GM21786 (cell line): ENCODE data around the gene CCL4L2.
"Not testable (repeated sequence)": the region's sequence is repeated elsewhere in the genome, so short reads cannot be mapped to it uniquely, and the experiment has no call there.

Experiments
- ATAC-seq: cut with Tn5 transposase; IDR thresholded peaks from one replicate; pipeline ENCODE4 v1.9.1; 2021; ENCODE audit not compliant: unreplicated experiment

CCL4L2 gene

DNA sequence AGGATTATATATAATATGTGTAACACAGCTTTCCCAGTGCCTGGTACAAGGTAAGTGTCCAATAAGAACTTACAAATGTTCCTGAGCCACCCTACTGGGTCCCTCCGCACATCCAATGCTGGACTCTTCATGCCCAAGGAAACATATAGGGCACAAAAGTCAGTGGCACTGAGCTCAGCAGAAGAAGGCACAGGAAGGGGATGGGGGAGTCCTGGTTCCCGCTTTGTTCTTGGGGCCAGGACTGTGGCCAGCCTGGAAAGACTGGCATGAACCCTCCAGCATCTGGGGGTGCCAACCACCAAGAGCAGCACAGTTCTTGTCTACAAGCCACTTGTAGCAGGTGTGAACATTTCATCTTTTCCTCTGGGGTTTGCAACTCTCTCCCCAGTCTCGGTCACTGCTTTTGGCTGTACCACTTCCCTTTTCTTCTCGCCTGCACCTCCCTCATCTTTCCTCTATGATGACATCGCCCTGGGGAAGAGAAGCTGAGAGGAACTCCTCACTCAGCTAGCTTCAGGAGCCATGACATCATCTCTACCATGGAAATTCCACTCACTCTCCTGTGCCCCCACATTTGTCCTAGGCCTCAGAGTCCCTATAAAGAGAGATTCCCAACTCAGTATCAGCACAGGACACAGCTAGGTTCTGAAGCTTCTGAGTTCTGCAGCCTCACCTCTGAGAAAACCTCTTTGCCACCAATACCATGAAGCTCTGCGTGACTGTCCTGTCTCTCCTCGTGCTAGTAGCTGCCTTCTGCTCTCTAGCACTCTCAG, at the start of gene CCL4L2:
CCL4L2 (plus strand) TSS at position 625 of the 773 bp plus-strand sequence.
- peak; percentile 78 for ATAC-seq

DNA sequence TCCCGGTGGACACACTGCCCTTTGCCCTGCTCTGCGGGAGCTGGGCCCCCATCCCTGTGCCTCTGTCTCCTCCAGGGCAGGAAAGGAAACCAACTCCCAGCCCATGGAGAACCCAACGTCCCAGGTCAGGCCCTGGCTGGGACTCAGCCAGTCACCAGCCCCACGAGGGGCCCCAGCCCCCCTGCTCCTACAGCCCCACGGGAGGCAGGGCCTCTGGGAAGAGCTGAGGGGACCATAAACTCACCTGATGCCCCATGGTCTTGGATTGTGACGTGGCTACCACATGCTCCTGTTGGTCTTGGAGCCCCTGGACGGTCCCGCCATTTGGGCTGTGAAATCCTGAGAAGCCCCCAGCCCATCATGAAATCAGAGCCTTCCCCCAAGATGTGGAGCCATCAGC, 42.0 kb upstream of the CCL4L2 start:
- ATAC-seq = not testable (repeated sequence)

DNA sequence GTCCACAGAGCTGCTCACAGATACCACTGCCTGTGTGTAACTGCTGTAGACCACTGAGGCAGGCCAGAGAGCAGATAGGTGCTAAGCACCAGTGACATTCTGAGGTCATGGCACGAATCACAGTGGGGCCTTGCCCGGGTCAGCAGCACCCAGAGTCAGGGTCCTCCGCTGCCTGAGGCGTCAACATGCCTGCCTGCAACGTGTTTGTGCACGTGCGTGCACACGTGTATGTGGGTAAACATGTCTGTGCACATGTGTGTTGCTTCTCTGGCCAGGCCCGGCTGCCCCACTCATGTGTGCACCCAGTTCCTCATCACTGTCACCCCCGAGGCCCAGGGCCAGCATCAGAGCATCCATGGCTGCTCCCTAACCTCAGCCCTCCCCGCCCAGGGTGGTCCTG, 34.3 kb upstream of the CCL4L2 start, which contains the start of gene TBC1D3B:
TBC1D3B (minus strand) TSS at position 101 of the 400 bp plus-strand sequence. CDS start 1,586 bp downstream, outside the sequence.
- ATAC-seq = not testable (repeated sequence)

DNA sequence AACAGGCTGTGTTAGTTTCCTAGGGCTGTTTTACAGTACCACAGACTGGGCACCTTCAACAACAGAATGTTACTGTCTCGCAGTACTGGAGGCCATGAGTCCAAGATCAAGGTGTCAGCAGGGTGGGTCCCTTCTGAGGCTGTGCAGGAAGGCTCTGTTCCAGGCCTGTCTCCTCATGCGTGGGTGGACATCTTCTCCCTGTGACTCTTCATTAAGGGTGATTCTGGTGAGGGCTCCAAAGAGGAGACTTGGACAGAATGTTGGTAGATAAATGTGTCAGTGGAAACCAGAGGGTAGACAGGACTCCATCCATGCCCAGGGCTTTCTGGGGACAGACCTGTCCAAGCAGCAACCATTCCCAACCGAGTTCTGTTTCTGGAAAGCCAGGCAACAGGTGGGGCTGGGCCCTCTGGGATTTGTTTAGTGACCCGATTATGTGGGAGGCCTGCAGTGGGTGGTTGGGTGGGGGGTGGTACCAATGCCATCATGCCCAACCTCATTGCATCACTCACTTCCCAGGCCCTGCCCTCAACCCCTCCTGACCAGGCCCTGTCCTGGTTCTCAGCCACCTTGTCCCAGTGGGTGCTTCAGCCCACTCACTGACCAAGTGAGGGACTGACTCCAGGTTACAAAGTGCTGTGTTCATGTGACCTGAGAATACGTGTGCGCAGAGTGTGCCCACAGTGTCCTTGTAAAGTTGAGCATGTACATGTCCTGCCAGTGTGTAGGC, 29.3 kb upstream of the CCL4L2 start:
- ATAC-seq = not testable (repeated sequence)

DNA sequence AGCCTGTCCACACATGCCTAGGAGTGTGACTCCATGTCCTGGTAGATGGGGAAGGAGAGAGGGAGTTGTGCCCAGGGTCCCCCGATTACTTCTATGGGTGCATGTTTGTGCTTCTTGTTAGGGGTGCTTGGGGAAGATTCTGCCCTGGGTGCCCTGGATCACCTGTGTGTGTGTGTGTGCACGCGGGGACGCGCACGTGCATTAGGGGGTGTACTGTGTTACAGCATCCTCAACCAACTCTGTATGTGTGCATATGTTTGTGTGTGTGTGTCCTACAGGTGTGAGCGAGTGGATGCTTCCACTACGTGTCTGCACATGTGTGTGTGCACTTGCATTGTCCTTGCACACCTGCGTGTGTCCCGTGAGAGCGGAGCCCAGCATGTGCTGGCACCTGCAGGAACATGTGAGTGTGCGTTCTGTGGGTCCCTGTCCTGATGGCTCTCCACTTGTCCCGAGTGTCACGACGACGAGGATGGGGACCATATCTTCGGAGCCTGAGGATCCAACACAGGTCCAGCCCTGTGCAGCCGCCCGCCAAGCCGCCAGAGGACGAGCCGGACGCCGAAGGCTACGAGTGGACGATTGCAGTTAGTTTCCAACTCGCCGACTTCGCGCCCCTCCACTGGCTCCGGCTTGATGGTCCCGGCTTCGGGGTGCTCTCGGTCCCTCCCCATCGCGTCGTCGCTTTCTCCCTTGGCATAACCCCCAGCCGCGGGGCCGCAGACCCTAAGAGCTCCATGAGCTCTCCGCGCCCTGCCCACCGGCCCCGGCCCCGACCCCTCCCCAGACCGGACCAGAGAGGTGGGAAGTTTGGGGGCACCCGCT, 28.5 kb upstream of the CCL4L2 start:
- ATAC-seq = no peak

DNA sequence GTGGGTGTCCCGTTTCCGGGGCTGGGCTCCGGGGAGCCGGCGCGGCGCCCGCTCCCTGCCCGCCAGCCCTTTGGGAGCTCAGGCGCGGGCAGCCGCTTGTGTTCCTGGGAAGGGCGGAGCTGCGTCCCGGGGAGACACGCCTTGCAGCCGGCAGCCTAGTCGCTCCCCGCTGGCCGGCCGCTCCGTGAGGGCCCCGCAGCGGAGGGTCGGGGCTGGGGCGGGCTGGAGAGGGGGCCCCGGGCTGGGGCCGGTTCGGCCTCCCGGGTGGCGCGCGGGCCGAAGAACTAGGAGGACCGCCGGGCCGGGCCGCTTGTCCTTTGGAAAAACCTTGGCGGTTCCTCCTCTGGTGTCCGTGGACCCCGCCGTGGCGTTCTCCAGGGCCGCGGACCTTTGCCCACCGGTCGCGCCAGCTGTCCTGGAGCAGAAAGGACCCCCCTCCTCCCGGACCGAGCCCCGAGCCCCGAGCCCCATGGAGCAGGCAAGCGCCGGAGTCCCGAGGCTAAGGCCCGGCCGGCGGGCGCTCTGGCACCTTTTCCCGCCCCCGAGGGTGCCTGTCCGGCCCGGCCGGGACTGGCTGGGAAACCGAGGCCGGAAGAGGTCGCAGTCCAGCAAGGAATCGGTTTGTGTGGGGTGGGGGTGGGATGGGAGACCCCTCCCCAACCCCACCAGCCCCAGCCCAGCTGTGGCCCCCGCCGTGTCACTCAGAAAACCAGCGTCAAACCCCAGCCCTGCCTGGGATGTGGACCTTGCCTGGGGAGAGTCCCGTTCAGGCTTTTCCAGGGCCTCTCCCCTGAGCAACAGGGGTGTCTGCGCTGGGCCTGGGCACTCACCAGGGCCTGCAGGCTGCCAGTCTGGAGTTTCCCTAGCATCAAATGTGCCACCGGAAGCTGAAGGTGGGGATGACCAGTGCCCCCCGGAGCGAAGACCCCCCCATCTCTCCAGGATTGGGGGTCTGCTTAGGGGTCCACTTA, 27.6 kb upstream of the CCL4L2 start:
- no peak for ATAC-seq

DNA sequence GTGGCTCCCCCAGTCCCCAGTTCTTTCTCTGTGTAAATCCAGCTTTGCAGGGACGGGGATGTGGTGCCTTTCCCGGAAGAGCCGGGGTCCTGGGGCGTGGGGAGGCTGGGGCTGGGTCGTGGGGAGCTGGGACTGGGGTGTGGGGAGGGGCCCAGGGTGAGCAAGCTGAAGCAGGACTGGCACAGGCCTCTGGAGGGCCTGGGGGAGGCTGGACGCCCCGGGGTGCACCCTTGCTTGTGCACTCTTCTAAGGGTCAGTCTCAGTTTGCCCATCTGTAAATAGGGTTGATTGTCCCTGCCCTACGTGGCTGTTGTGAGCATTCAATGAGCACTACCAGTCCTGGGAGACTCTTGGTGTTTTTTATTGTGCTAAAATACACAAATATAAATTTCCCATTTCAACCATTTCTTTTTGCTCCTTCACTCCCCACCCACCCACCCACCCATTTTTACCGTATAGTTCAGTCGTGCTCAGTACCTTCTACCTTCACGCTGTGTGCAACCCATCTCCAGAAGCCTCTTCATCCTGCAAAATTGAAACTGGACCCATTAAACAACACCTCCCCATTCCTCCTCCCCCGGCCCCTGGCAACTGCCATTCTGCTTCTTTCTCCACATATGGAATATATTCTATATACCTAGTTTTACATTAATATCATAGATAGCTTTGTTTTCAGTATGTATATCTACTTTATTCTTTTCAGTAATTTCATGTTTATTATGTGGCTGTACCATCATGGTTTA, 26.7 kb upstream of the CCL4L2 start:
- no peak for ATAC-seq

DNA sequence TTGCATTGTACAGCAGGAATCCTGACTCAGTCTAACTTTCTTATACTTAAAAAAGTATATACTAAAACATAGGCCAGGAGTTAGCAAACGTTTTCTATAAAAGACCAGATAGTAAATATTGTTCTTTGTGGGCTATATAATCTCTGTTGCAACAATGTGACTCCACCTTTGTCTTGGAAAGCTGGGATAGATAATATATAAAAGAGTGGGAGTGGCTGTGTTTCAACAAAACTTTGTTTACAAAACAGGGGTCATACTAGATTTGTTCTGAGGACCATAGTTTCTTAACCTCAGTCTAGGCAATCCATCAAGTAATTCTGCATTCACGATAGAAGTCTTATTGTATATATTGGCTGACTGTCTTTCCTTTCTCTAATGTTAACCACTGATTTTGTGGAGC, 25.4 kb upstream of the CCL4L2 start:
- ATAC-seq = no peak

DNA sequence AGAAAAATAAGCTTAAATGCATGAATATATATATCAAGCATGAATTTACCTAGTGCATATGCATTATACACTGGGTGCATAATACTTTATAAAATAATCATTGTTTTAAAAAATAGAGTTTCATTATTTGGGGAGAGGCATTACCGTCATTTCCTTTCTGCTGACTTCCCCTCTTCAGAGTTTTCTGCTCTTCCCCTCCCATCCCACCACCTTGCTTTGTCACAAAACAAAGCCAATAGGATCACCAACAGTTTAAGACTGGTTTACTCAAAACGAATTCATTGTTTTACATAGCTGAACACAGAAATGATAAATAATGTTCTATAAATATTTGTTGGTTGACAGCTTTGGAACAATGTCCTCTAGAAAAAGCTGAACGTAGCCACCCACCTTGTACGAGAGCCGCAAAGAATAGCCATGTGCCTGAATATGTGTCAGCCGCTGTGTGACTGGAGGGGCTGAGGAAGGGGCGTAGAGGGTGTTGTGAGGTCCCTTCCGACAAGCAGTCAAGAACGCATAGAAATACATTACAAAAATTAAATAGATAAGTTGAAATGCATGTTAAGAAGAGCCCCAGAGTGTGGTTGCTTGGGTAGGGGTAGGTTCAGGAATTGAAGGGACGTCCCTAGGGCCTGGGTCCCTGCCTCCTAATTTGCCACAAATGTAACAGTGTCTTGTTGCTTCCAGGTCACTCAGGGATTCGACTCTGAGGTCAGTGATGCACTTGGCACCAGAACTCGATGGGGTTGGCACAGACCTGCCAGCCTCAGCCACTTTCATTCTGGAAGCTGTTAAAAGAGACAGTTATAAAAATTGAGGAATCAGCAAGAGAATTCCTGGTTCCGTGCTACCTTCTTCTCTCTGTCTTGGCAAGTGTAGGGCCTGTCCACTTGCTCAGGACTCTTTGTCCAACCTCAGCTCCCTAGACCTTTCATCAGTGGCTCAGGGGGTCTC, 23.8 kb upstream of the CCL4L2 start:
- not testable (repeated sequence) for ATAC-seq

DNA sequence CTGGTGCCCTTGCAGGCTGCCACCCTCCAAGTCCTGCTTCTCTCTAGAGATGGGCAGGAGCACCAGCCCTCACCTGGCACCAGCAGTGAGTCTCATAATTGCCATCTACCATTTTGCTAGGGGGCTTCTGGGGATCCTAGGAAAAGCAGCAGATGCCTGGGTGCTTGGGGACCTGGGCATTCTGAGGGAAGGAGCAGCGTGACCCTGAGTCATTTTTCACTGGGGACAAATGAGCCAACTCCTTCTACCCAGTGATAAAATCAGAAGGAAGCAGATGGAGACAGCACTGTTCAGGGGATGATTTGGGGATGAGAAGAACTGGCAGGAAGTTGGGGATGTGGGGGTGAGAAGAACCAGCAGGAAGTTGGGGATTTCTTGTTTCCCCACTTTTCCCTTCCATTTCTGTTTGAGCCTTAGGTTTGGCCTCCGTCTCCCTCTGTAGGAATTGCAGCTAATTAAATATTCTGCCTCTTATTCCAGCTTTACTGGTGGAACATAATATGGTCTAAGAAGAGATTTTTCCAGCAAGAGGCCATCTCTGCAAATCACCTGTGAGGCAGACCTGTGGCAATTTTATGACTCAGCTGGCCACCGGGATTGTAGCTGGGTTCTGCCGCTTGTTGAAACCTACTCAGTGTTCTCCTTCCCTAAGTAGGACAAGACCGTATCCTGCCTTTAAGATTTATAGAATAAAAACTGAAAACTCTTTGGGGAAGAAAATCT, 22.8 kb upstream of the CCL4L2 start:
- ATAC-seq = not testable (repeated sequence)

DNA sequence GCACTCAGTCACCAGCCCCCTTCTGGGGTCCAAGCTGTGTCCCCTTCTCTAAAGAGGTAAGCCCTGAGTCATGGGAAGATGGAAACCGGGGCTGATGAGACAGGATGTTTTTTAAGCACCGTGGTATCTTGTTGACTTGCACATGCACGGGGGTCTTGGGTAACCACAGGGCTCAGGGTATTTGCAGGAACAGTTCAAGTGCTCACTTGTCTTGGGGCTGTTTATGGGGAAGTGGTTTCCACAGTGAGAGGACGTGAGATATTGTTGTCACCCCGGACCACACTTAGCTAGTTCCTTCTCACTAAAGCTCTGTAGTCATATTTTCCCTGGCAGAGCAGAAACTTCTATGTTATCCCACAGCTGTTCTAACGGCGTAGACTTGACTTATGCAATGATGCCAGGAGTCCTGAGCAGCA, 22.0 kb upstream of the CCL4L2 start:
- peak; percentile 58 for ATAC-seq

DNA sequence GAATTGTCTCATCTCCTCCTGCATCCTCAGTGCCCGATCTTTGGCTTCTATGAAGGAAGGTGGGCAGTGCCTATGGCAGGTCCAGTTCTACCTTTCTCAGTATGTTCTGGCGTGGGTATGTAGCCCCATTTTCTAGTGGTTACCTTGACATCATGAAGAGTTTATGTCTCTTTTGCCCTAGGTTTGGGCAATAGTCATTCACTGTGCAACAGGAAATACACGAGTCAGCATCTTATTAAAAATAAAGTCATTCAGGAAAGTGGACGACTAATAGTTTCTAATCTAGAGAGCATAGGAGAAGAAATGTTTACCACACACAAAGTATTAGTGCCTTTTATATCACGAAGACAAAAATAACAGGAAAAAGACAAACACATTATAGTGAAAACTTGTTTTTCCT, 20.9 kb upstream of the CCL4L2 start:
- ATAC-seq = not testable (repeated sequence)

DNA sequence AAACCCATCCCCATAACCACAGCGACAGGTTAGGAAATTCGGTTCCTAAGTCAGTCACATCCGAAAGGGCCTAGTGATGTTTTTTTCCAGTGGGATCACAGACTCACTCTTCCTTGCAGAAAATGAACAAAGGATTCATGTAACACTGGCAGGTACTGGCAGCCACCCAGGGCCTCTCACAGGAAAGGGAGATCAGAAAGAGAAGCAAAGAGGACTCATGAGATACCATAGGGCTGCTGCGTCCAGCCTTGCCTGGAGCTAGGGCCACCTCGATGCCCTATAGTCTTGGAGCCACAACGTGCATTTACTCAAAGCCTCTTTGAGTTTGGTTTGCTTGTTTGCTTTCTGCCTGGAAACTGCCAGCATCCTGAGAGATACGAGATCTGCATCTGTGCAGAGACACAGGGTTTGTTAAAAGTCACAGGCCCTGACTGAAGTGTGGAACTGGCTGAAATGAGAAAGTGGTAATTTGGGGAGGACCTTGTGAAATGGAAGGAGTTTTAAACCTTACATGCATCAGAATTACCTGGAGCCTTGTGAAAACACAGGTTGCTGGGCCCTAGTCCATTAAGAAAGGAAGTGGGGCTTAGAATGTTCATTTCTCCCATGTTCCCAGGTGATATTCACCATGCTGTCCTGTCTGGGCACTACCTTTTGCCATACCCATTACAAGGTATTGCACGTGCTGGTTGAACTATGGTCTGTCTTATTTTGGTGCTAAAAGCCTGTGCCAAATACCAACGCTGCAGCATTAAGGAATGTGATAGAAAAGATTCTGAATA, 20.1 kb upstream of the CCL4L2 start:
- not testable (repeated sequence) for ATAC-seq

DNA sequence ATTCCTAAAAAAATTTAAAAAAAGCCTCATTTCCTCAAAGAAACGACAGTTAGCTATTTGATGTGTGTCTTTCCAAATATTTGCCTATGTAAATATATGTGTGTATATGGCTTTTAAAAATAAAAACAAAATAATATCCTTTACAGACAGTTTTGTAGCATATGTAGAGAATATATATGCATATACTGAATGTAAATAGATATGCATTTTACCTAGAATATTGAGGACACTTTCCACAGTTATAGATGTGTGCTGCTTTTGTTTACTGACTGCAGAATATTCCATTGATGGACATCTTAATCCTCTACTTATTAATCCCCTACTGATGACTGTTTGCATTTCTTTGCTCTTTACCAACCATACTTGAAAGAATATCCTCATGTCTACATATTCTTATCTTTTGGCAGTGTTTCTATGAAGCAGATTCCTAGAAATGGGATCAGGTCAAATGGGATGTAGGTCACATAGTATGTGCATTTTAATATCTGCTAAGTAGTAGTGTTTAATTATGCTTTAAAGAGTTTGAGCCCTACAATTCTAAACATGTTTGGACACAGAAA, 17.6 kb upstream of the CCL4L2 start:
- no peak for ATAC-seq

DNA sequence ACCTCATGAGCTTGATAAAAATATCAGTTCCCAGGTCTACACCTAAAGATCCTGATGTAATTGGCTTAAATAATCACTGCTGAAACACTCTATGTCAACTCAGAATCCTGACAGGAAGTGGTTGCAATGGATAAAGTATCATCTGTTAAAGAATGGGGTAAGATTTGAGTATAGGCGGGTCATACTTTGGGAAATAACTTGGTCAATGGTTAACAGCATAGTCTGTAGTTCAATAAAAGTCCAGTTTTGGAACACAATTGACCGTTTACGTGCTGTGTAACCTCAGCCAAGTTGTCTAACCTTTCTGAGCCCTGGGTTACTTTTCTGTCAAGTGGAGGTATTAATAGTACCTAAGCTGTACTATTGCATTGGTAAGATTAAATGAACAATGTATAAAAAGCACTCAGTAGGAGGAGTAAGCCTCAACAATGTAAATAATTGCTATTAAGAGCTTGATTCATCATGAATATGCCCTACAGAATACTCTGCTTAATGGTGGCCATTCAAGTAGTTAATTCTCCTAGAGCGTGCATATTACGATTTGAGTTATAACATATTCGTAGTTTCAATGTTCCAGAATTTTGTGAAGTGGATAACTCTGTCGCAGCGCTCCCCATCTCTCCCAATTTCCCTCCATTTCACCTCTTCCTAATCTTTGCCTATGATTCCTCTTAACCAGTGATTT, 16.6 kb upstream of the CCL4L2 start:
- ATAC-seq = not testable (repeated sequence)
